MM.1S (cell line): ENCODE data around the gene KNOP1.

Experiments
- DNase-seq: peaks from one replicate; pipeline ENCODE4 v3.0.0-alpha.2; 2015
- H2AFZ ChIP-seq: fragments of 300-600 bp; sonication (generic); 2 replicates; pipeline ENCODE4 v1.6.0; 2016; ENCODE audit warnings: antibody characterized with exemption, low read length
- H3F3A ChIP-seq: fragments of 300-600 bp; sonication (generic); 2 replicates; pipeline ENCODE4 v1.6.1; 2016; ENCODE audit warnings: mild to moderate bottlenecking, antibody characterized with exemption, low read length, moderate library complexity, mixed read lengths; ENCODE audit not compliant: insufficient read depth
- H3K27ac ChIP-seq: fragments of 300-600 bp; sonication (generic); 2 replicates; pipeline ENCODE4 v1.5.1; 2016; ENCODE audit warnings: mild to moderate bottlenecking, low read length
- H3K27me3 ChIP-seq: fragments of 300-600 bp; sonication (generic); replicated peaks from 2 replicates; pipeline ENCODE4 v1.6.0; 2016; ENCODE audit warnings: low read length; ENCODE audit not compliant: insufficient read depth
- H3K36me3 ChIP-seq: fragments of 300-600 bp; sonication (generic); replicated peaks from 2 replicates; pipeline ENCODE4 v1.6.1; 2016; ENCODE audit warnings: mild to moderate bottlenecking, low read length, mixed read lengths; ENCODE audit not compliant: insufficient read depth
- H3K4me1 ChIP-seq: fragments of 300-600 bp; sonication (generic); 2 replicates; pipeline ENCODE4 v1.6.1; 2016; ENCODE audit warnings: low read length, mixed read lengths
- H3K4me2 ChIP-seq: fragments of 300-600 bp; sonication (generic); 2 replicates; pipeline ENCODE4 v1.6.0; 2016; ENCODE audit warnings: low read depth, low read length
- H3K4me3 ChIP-seq: fragments of 300-600 bp; sonication (generic); 2 replicates; pipeline ENCODE4 v1.5.1; 2016; ENCODE audit warnings: low read length, mixed read lengths
- H3K79me2 ChIP-seq: fragments of 300-600 bp; sonication (generic); 2 replicates; pipeline ENCODE4 v1.6.1; 2016; ENCODE audit warnings: mixed run types, low read length, mixed read lengths
- H3K9ac ChIP-seq: fragments of 300-600 bp; sonication (generic); 2 replicates; pipeline ENCODE4 v1.6.1; 2016; ENCODE audit warnings: low read length, mixed read lengths
- H3K9me2 ChIP-seq: fragments of 300-600 bp; sonication (generic); replicated peaks from 2 replicates; pipeline ENCODE4 v1.6.1; 2016; ENCODE audit warnings: mild to moderate bottlenecking, low read length, mixed read lengths; ENCODE audit not compliant: insufficient read depth
- H3K9me3 ChIP-seq: fragments of 300-600 bp; sonication (generic); replicated peaks from 2 replicates; pipeline ENCODE4 v1.6.1; 2016; ENCODE audit warnings: mild to moderate bottlenecking, low read length, mixed read lengths; ENCODE audit not compliant: insufficient read depth
- H4K20me1 ChIP-seq: fragments of 300-600 bp; sonication (generic); 2 replicates; pipeline ENCODE4 v1.6.1; 2016; ENCODE audit warnings: mild to moderate bottlenecking, low read length, moderate library complexity, mixed read lengths; ENCODE audit not compliant: insufficient read depth
- CTCF ChIP-seq: fragments of 300-600 bp; sonication (generic); IDR thresholded peaks from 2 replicates; pipeline ENCODE4 v1.5.1; 2016; ENCODE audit warnings: antibody characterized with exemption, low read length, mixed read lengths
- EZH2 ChIP-seq: fragments of 300-600 bp; sonication (generic); optimal IDR thresholded peaks from 2 replicates; pipeline ENCODE3; 2017; ENCODE audit warnings: low read depth, mild to moderate bottlenecking, antibody characterized with exemption, low read length, mixed read lengths
- EZH2phosphoT487 ChIP-seq: fragments of 300-600 bp; sonication (generic); IDR thresholded peaks from 2 replicates; pipeline ENCODE4 v1.6.1; 2018; ENCODE audit warnings: antibody characterized with exemption, low read length

KNOP1 gene

GRCh38 chr16:19691161-19691711, 26.8 kb downstream of the KNOP1 start:
- no peak overlapping the region for H2AFZ ChIP-seq

GRCh38 chr16:19690196-19690595, 27.8 kb downstream of the KNOP1 start:
- no peaks in the 10 kb centered on the region for H4K20me1 ChIP-seq
- no peak overlapping the region for H3K27ac ChIP-seq
- no peaks in the 10 kb centered on the region for H3K9me2 ChIP-seq
- no peaks in the 10 kb centered on the region for H3K27me3 ChIP-seq
- no peaks in the 10 kb centered on the region for H3F3A ChIP-seq
- no peak overlapping the region for H3K9ac ChIP-seq
- H3K79me2 ChIP-seq = no peaks in the 10 kb centered on the region
- 0 out of 2 replicates have a peak, but pooled peaks cover 4% of the 10 kb centered on the region for H3K4me1 ChIP-seq
- no peaks in the 10 kb centered on the region for H3K9me3 ChIP-seq
- H3K36me3 ChIP-seq = no peaks in the 10 kb centered on the region
- DNase-seq = no peak
- no peak overlapping the region for H3K4me2 ChIP-seq
- TF ChIP-seq EZH2phosphoT487 = no peak
- TF ChIP-seq EZH2 = no peak
- TF ChIP-seq CTCF = no peak
- no peak overlapping the region for H3K4me3 ChIP-seq
- H2AFZ ChIP-seq = no peak overlapping the region

More at GRCh38 chr16:19691161-19691711, 26.8 kb downstream of the KNOP1 start:
- H3K27ac ChIP-seq = no peak overlapping the region
- H3K36me3 ChIP-seq = no peaks in the 10 kb centered on the region
- no peak for TF ChIP-seq EZH2phosphoT487
- no peak for TF ChIP-seq CTCF
- TF ChIP-seq EZH2 = no peak
- DNase-seq = no peak
- H3K9me3 ChIP-seq = no peaks in the 10 kb centered on the region
- H3K9me2 ChIP-seq = no peaks in the 10 kb centered on the region
- H3K4me1 ChIP-seq = 0 out of 2 replicates have a peak, but pooled peaks cover 4% of the 10 kb centered on the region
- H3F3A ChIP-seq = no peaks in the 10 kb centered on the region
- no peaks in the 10 kb centered on the region for H3K27me3 ChIP-seq
- no peak overlapping the region for H3K9ac ChIP-seq
- H4K20me1 ChIP-seq = no peaks in the 10 kb centered on the region
- H3K79me2 ChIP-seq = no peaks in the 10 kb centered on the region
- H3K4me3 ChIP-seq = no peak overlapping the region
- no peak overlapping the region for H3K4me2 ChIP-seq

- Histone ChIP-seq H3K4me1 (0 out of 2 replicates have a peak, but pooled peaks cover 4% of the 10 kb centered on the region), H3K36me3 (no peaks in the 10 kb centered on the region), H3K4me2 (no peak overlapping the region), H3K4me3 (no peak overlapping the region), H3K9me3 (no peaks in the 10 kb centered on the region), H3K9ac (no peak overlapping the region), H3K27me3 (no peaks in the 10 kb centered on the region), H4K20me1 (no peaks in the 10 kb centered on the region), H2AFZ (no peak overlapping the region), H3F3A (no peaks in the 10 kb centered on the region), H3K79me2 (no peaks in the 10 kb centered on the region), H3K27ac (no peak overlapping the region), H3K9me2 (no peaks in the 10 kb centered on the region)
- no peak for DNase-seq
- TF ChIP-seq EZH2phosphoT487 = no peak
- TF ChIP-seq EZH2 = no peak
- TF ChIP-seq CTCF = no peak
Measured at GRCh38 chr16:19689342-19689741, 28.7 kb downstream of the KNOP1 start.
